ENCODE results near the gene C1orf232. TPM values are rescaled to one million over a fixed set of nuclear protein-coding genes. Genes with fewer than 3 reads are reported as not detected.

C1orf232 gene
- total RNA-seq, 1 experiment from 2014 or later, result not detected

DNA sequence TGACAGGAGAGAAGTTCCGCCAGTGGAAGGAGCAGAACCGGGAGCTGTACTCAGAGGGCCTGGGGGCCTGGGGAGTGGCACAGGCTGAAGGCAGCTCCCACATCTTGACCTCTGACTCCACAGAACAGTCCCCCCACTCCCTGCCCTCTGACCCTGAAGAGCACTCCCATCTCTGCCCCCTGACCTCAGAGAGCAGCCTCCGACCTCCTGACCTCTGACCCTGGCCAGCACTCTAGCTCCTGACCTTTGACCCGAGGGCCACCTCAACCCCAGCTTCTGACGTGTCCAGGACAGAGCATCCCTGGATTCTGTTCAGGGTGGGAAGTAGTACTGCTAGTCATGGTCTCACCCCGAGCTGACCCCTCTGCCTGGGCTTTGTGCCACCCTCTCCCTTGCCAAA lies 20.6 kb upstream of the C1orf232 start:
- no peak overlapping the region for H3K4me3 Mint-ChIP-seq
- Histone ChIP-seq H3K18ac (ENCODE audit: insufficient read length, low read depth, low read length) (no peak overlapping the region), H2BK120ac (ENCODE audit: low read depth, low read length, poor library complexity, severe bottlenecking) (no peak overlapping the region), H3K4ac (ENCODE audit: low read depth, low read length) (no peak overlapping the region), H2BK15ac (ENCODE audit: low read depth, low read length) (no peak overlapping the region), H3K27ac (ENCODE audit: insufficient read length, low read depth, low read length) (no peak overlapping the region), H4K91ac (ENCODE audit: insufficient read length, low read depth, low read length) (no peak overlapping the region), H3K79me1 (ENCODE audit: insufficient read depth, low read depth, low read length, poor library complexity, severe bottlenecking) (no peaks in the 10 kb centered on the region), H2BK12ac (ENCODE audit: insufficient read length, low read depth, low read length) (no peak overlapping the region), H2AFZ (ENCODE audit: low read length) (no peak overlapping the region), H3K56ac (ENCODE audit: insufficient read length, low read depth, low read length) (no peak overlapping the region), H3K23ac (ENCODE audit: insufficient read length, low read depth, low read length) (no peak overlapping the region), H3K23me2 (ENCODE audit: insufficient read length, low read depth, low read length, poor library complexity, severe bottlenecking) (no peaks in the 10 kb centered on the region), H3K14ac (ENCODE audit: insufficient read depth, low read length) (no peak overlapping the region), H4K8ac (replicated peaks; ENCODE audit: insufficient read length, low read depth, low read length) (no peak overlapping the region), H3K9me3 (ENCODE audit: control insufficient read depth, low read depth, low read length) (no peaks in the 10 kb centered on the region), H3K4me1 (ENCODE audit: insufficient read depth, low read length) (no peaks in the 10 kb centered on the region), H3T11ph (ENCODE audit: low read length) (no peak overlapping the region), H2BK20ac (ENCODE audit: low read depth, low read length, poor library complexity, severe bottlenecking) (no peak overlapping the region), H3K9ac (ENCODE audit: extremely low read depth, insufficient read length, low read length) (no peak overlapping the region), H3K79me2 (ENCODE audit: insufficient read depth, low read length) (no peaks in the 10 kb centered on the region), H3K4me2 (ENCODE audit: insufficient read depth, insufficient read length, low read length) (no peak overlapping the region), H2AK5ac (ENCODE audit: insufficient read length, low read length) (no peak overlapping the region), H4K5ac (ENCODE audit: insufficient read length, low read depth, low read length) (no peak overlapping the region), H3K27me3 (ENCODE audit: insufficient read depth, low read length) (no peaks in the 10 kb centered on the region), H4K20me1 (ENCODE audit: control insufficient read depth, insufficient read depth, insufficient read length) (no peaks in the 10 kb centered on the region), H2BK5ac (ENCODE audit: insufficient read length, low read length) (no peak overlapping the region)
- H3K36me3 Mint-ChIP-seq (ENCODE audit: insufficient read depth in 1 of 3, low read depth in 3 of 3), result peaks cover 5 to 30% (median 11%) of the 10 kb centered on the region in 3 experiments; a peak in 5 of 7 replicates
- H3K27ac Mint-ChIP-seq, result no peak overlapping the region
- TF ChIP-seq, protein P1, sequence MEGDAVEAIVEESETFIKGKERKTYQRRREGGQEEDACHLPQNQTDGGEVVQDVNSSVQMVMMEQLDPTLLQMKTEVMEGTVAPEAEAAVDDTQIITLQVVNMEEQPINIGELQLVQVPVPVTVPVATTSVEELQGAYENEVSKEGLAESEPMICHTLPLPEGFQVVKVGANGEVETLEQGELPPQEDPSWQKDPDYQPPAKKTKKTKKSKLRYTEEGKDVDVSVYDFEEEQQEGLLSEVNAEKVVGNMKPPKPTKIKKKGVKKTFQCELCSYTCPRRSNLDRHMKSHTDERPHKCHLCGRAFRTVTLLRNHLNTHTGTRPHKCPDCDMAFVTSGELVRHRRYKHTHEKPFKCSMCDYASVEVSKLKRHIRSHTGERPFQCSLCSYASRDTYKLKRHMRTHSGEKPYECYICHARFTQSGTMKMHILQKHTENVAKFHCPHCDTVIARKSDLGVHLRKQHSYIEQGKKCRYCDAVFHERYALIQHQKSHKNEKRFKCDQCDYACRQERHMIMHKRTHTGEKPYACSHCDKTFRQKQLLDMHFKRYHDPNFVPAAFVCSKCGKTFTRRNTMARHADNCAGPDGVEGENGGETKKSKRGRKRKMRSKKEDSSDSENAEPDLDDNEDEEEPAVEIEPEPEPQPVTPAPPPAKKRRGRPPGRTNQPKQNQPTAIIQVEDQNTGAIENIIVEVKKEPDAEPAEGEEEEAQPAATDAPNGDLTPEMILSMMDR (conservative IDR thresholded peaks at IDR 0.05), result no peak
- H3K9me3 Mint-ChIP-seq, result no peaks in the 10 kb centered on the region
- peaks cover 13 to 19% of the 10 kb centered on the region in 2 experiments for H3K4me1 Mint-ChIP-seq
- no peak for DNase-seq
- peaks cover 2% of the 10 kb centered on the region; the same call in 1 of the 2 replicates for H3K27me3 Mint-ChIP-seq (ENCODE audit: low read depth)
- no CpG with 5 or more reads among the region's 6 CpGs for WGBS (ENCODE audit: extremely low coverage, insufficient read length, low lambda C conversion rate)

Measured in H9 (cell line).